ENCODE measurements around the gene TPD52L1. TPM values are rescaled to one million over a fixed set of nuclear protein-coding genes. Genes with fewer than 3 reads are reported as not detected.

TPD52L1 gene
- total RNA-seq, 1 experiment from 2014 or later, result 50.6 TPM

- Mint-ChIP-seq H3K36me3 (ENCODE audit: insufficient read depth, unreplicated experiment) (no peaks in the 10 kb centered on the region), H3K4me3 (ENCODE audit: low read depth, unreplicated experiment) (no peak overlapping the region), H3K27ac (ENCODE audit: unreplicated experiment) (no peak overlapping the region), H3K9me3 (ENCODE audit: low read depth, unreplicated experiment) (no peaks in the 10 kb centered on the region), H3K4me1 (ENCODE audit: low read depth, unreplicated experiment) (peaks cover 10% of the 10 kb centered on the region), H3K27me3 (ENCODE audit: unreplicated experiment) (no peaks in the 10 kb centered on the region)
- no peak for DNase-seq
- intact Hi-C loops (cut with micrococcal nuclease; ENCODE audit: unreplicated experiment), result loop anchor here (5.0 to 10.0 kb wide), 2 partner anchors 160 to 662 kb away; partner anchors contain the start of gene TPD52L1
- CTCF ChIA-PET, result no interaction called here
- no peak for TF ChIP-seq CTCF (IDR thresholded peaks at IDR 0.05; ENCODE audit: unreplicated experiment)
- no TSS peak for BruUV-seq (replicated peaks)
Measured at GRCh38 chr6:125312478-125312877, 158.9 kb downstream of the TPD52L1 start.

- no peak overlapping the region for H3K4me3 Mint-ChIP-seq (ENCODE audit: low read depth, unreplicated experiment)
- H3K27me3 Mint-ChIP-seq (ENCODE audit: unreplicated experiment), result no peaks in the 10 kb centered on the region
- H3K36me3 Mint-ChIP-seq (ENCODE audit: insufficient read depth, unreplicated experiment), result no peaks in the 10 kb centered on the region
- CTCF ChIA-PET, result no interaction called here
- no peak for TF ChIP-seq CTCF (IDR thresholded peaks at IDR 0.05; ENCODE audit: unreplicated experiment)
- no TSS peak for BruUV-seq (replicated peaks)
- no peak overlapping the region for H3K27ac Mint-ChIP-seq (ENCODE audit: unreplicated experiment)
- no peaks in the 10 kb centered on the region for H3K9me3 Mint-ChIP-seq (ENCODE audit: low read depth, unreplicated experiment)
- intact Hi-C loops (cut with micrococcal nuclease; ENCODE audit: unreplicated experiment), result loop anchor here (5.0 to 10.0 kb wide), 2 partner anchors 161 to 662 kb away; partner anchors contain the start of gene TPD52L1
- DNase-seq, result no peak
- peaks cover 5% of the 10 kb centered on the region for H3K4me1 Mint-ChIP-seq (ENCODE audit: low read depth, unreplicated experiment)
Measured at GRCh38 chr6:125312950-125313349, 159.4 kb downstream of the TPD52L1 start.

Other genes starting within 250 kb of the TPD52L1 start
- 15.4 and 16.4 TPM in 2 replicates for gene RNF217, start 191.3 kb upstream of the TPD52L1 start, total RNA-seq (2022)
- gene HDDC2, start 148.2 kb downstream of the TPD52L1 start, total RNA-seq (2022), result 22.4 and 24.2 TPM in 2 replicates